ENCODE measurements around the gene JPH3. TPM values are rescaled to one million over a fixed set of nuclear protein-coding genes. Genes with fewer than 3 reads are reported as not detected.
A peak's percentile ranks its signal among the peaks of the same experiment; 100 is the strongest.

JPH3 gene
- polyA plus RNA-seq, 3 donors: not detected

DNA sequence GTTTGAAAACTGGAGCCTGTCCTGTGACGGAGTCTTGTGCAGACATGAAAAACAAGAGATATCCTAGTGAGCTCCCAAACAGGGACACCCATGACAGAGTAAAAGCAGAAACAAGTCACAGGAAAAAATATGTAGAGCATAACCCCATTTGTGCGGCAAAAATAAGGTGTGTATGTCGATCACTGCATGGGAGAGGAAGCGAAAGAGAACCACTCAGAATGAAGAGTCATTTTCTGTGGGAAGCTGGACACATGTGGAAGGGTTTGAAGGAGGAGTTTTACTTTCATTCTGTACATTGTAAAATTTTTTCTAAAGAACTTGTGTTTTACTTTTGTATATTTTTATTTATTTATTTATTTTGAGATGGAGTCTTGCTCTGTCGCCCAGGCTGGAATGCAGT, 72.1 kb downstream of the JPH3 start:
- Histone ChIP-seq H3K27ac (ENCODE audit: low read depth in 1 of 2, low read length in 2 of 2) (no peak overlapping the region), H3K4me2 (replicated peaks; ENCODE audit: extremely low read depth, low read length, poor library complexity, severe bottlenecking) (no peak overlapping the region), H4K20me1 (ENCODE audit: insufficient read depth, low read length) (no peaks in the 10 kb centered on the region), H3K9ac (ENCODE audit: insufficient read depth, low read length, poor library complexity, severe bottlenecking) (no peak overlapping the region), H3K27me3 (ENCODE audit: control insufficient read depth in 2 of 2, insufficient read depth in 2 of 2, low read length in 2 of 2) (no peaks in the 10 kb centered on the region), H3K79me2 (ENCODE audit: insufficient read depth, low read length) (no peaks in the 10 kb centered on the region), H3K4me3 (replicated peaks in 1 of 3; ENCODE audit: low read depth in 2 of 3, low read length in 3 of 3) (no peak overlapping the region), H3K36me3 (replicated peaks in 1 of 2; ENCODE audit: control insufficient read depth in 1 of 2, insufficient read depth in 2 of 2, low read length in 2 of 2) (no peaks in the 10 kb centered on the region), H2AFZ (ENCODE audit: insufficient read depth, low read depth, low read length, poor library complexity, severe bottlenecking) (no peak overlapping the region), H3K4me1 (ENCODE audit: control insufficient read depth in 1 of 2, insufficient read depth in 2 of 2, low read length in 2 of 2) (peaks cover 0 to 7% of the 10 kb centered on the region in 2 donors), H3K9me3 (replicated peaks in 1 of 2; ENCODE audit: control insufficient read depth in 1 of 2, insufficient read depth in 1 of 2, low read length in 2 of 2) (no peaks in the 10 kb centered on the region)
- H3K4me3 Mint-ChIP-seq: no peak overlapping the region
- peaks cover 2 to 6% (median 5%) of the 10 kb centered on the region in 3 donors for H3K27me3 Mint-ChIP-seq (ENCODE audit: low read depth in 3 of 3)
- WGBS (ENCODE audit: insufficient coverage): 28% methylated on average over 3 of the region's 5 CpGs
- H3K27ac Mint-ChIP-seq: peak overlapping the region in 2 of 7 donors; percentile 26 to 47
- H3K36me3 Mint-ChIP-seq: no peaks in the 10 kb centered on the region
- no peaks in the 10 kb centered on the region for H3K9me3 Mint-ChIP-seq
- H3K4me1 Mint-ChIP-seq: peaks cover 11% of the 10 kb centered on the region
- intact Hi-C loops (cut with micrococcal nuclease): no loop called here
- DNase-seq: peak in 2 of 3 donors; percentile 4
- TF ChIP-seq, protein P1, sequence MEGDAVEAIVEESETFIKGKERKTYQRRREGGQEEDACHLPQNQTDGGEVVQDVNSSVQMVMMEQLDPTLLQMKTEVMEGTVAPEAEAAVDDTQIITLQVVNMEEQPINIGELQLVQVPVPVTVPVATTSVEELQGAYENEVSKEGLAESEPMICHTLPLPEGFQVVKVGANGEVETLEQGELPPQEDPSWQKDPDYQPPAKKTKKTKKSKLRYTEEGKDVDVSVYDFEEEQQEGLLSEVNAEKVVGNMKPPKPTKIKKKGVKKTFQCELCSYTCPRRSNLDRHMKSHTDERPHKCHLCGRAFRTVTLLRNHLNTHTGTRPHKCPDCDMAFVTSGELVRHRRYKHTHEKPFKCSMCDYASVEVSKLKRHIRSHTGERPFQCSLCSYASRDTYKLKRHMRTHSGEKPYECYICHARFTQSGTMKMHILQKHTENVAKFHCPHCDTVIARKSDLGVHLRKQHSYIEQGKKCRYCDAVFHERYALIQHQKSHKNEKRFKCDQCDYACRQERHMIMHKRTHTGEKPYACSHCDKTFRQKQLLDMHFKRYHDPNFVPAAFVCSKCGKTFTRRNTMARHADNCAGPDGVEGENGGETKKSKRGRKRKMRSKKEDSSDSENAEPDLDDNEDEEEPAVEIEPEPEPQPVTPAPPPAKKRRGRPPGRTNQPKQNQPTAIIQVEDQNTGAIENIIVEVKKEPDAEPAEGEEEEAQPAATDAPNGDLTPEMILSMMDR (IDR thresholded peaks at IDR 0.05): no peak

- TF ChIP-seq, protein P1 (IDR thresholded peaks at IDR 0.05): no peak
- Histone ChIP-seq H3K9ac (ENCODE audit: insufficient read depth, low read length, poor library complexity, severe bottlenecking) (no peak overlapping the region), H3K4me2 (replicated peaks; ENCODE audit: extremely low read depth, low read length, poor library complexity, severe bottlenecking) (no peak overlapping the region), H4K20me1 (ENCODE audit: insufficient read depth, low read length) (no peaks in the 10 kb centered on the region), H3K4me1 (ENCODE audit: control insufficient read depth in 1 of 2, insufficient read depth in 2 of 2, low read length in 2 of 2) (peaks cover 0 to 7% of the 10 kb centered on the region in 2 donors), H3K27me3 (ENCODE audit: control insufficient read depth in 2 of 2, insufficient read depth in 2 of 2, low read length in 2 of 2) (no peaks in the 10 kb centered on the region), H3K79me2 (ENCODE audit: insufficient read depth, low read length) (no peaks in the 10 kb centered on the region), H3K4me3 (replicated peaks in 1 of 3; ENCODE audit: low read depth in 2 of 3, low read length in 3 of 3) (no peak overlapping the region), H3K9me3 (replicated peaks in 1 of 2; ENCODE audit: control insufficient read depth in 1 of 2, insufficient read depth in 1 of 2, low read length in 2 of 2) (no peaks in the 10 kb centered on the region), H3K36me3 (replicated peaks in 1 of 2; ENCODE audit: control insufficient read depth in 1 of 2, insufficient read depth in 2 of 2, low read length in 2 of 2) (no peaks in the 10 kb centered on the region), H3K27ac (ENCODE audit: low read depth in 1 of 2, low read length in 2 of 2) (no peak overlapping the region), H2AFZ (ENCODE audit: insufficient read depth, low read depth, low read length, poor library complexity, severe bottlenecking) (no peak overlapping the region)
- Mint-ChIP-seq H3K36me3 (no peaks in the 10 kb centered on the region), H3K4me3 (peak overlapping the region in 1 of 2 donors; percentile 42), H3K9me3 (no peaks in the 10 kb centered on the region), H3K27me3 (ENCODE audit: low read depth in 3 of 3) (peaks cover 0 to 6% (median 5%) of the 10 kb centered on the region in 3 donors), H3K27ac (peak overlapping the region in 3 of 7 donors; percentile 0 to 27 (median 11)), H3K4me1 (peaks cover 11% of the 10 kb centered on the region)
- no peak for DNase-seq
- intact Hi-C loops (cut with micrococcal nuclease): no loop called here
- WGBS (ENCODE audit: insufficient coverage): 61% methylated on average over 12 of the region's 15 CpGs
Observed at GRCh38 chr16:87675111-87675719, 72.9 kb downstream of the JPH3 start.
